HG03135 (cell line): ENCODE results near the gene CD99L2.
"Not testable (repeated sequence)": the region's sequence is repeated elsewhere in the genome, so short reads cannot be mapped to it uniquely, and the experiment has no call there.

ENCODE experiments used
- ATAC-seq: cut with Tn5 transposase; IDR thresholded peaks from one replicate; pipeline ENCODE4 v1.9.1; 2021; ENCODE audit warnings: mild to moderate bottlenecking, moderate library complexity; ENCODE audit not compliant: unreplicated experiment

CD99L2 gene

GRCh38 chrX:150857453-150857852 is 41.0 kb downstream of the CD99L2 start:
- no peak for ATAC-seq

- ATAC-seq, result no peak
Measured at GRCh38 chrX:150856785-150857184, 41.7 kb downstream of the CD99L2 start.

DNA sequence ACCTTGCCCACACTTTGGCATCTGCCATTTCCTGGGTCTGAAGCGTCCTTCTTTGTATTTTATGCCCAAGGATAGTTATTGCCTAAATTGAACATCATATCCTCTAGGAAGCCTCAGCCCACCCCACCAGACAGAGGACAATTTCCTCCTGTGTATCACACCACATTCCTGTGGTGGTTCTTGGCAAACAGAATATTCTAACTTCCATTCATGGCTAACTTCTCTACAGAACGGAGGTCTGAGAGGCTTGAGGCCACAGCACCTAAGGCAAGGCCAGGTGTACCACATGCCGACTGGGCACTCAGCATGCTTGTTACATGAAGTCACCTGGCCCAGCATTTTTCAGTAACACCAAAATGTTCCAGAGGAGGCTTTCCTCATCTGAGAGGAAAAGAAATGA is 42.4 kb downstream of the CD99L2 start:
- ATAC-seq, result no peak

- ATAC-seq, result no peak
Measured at GRCh38 chrX:150854856-150855255, 43.6 kb downstream of the CD99L2 start.

- ATAC-seq, result no peak
Measured at GRCh38 chrX:150849996-150850720, 48.3 kb downstream of the CD99L2 start.

- ATAC-seq, result no peak
Measured at GRCh38 chrX:150849486-150849885, 49.0 kb downstream of the CD99L2 start.

DNA sequence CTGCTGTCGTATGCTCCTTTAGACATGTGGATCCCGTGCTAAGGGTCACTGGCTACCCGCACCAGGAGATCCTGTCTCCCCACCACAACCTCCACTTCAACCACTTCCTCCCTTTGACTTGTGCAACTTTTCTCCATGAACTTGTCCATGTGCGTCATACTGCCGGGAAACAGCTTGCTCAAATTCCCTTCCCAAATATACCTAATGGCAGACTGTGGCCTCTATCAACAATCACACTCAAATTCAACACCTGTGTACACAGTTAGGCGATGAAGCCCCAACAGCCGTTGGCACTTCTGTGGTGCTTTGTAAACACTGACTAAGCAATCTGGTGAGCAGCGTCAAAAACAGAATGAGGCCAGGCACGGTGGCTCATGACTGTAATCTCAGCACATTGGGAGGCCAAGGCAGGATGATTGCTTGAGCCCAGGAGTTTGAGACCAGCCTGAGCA is 49.5 kb downstream of the CD99L2 start:
- no peak for ATAC-seq

GRCh38 chrX:150847088-150847487 is 51.4 kb downstream of the CD99L2 start:
- no peak for ATAC-seq

DNA sequence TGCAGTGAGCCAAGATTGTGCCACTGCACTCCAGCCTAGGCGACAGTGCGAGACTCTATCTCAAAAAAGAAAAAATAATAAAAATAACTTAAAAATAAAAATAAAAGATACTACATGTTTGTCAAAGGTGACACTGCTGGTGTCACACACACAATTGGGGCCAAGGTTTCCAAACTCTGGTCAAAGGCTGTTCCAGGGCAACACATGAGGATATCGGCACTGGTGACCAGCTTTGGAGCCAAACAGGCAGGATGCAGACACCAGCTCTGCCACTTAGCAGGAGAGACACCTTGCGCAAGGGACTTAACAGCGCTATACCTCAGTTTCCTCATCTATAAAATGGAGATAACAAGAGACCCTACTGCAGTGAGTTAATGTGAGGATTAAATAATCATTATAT is 52.3 kb downstream of the CD99L2 start:
- no peak for ATAC-seq

GRCh38 chrX:150845091-150845490 is 53.4 kb downstream of the CD99L2 start:
- ATAC-seq, result no peak

GRCh38 chrX:150844016-150844415 is 54.5 kb downstream of the CD99L2 start:
- ATAC-seq, result no peak

GRCh38 chrX:150842198-150842685 is 56.2 kb downstream of the CD99L2 start:
- ATAC-seq, result no peak

DNA sequence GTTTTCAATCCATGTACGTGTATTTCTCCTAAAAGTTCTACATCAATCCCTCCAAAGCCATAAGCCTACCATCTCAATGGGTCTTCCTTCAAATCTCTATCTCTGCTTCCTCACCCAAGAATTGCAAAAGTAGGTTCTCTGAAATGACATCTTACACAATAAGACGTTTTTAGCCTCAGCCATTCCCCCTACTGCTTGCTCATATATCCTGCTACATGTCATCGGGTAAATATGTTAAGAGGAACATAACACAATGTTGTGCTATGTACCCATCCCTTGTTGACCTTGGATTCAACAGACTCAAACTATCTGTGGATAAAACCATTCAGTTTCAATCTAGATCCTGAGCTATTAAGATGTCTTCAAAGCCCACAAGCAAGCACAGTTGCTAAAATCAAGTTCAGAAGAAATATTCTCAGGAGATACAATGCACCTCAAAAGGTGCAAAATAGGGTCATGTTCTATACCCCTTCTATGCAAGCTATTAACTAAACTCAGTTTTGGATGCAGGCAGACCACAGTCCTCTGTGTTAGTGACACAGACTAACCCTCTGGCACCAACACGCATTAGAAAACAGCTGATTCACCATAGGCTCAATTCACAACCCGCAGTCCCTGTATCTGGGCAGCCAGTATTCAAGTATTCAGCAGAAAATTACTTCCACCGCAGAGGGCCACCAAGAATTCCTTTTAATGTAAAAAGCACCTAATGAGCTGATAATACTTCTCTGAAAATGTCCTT is 56.8 kb downstream of the CD99L2 start:
- no peak for ATAC-seq

DNA sequence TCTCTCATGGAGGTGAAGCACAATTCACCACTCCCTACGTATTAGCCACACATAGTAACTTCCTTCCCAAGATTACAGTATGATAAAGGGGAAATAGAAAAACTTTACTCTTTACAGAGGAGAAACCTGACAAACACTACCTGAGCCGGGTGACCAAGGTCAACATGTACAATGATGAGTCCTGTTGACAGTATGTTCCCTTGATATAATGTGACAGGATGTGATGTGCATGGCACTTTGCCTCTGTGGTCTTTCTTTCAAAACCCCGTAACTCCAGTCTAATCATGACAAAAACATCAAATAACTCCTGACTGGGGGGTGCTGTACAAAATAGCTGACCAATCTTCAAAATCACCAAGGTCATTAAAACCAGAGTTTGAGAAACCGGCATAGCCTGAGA is 60.6 kb downstream of the CD99L2 start:
- no peak for ATAC-seq

GRCh38 chrX:150834695-150835094 is 63.8 kb downstream of the CD99L2 start:
- no peak for ATAC-seq

GRCh38 chrX:150833454-150834056 is 64.9 kb downstream of the CD99L2 start:
- no peak for ATAC-seq

DNA sequence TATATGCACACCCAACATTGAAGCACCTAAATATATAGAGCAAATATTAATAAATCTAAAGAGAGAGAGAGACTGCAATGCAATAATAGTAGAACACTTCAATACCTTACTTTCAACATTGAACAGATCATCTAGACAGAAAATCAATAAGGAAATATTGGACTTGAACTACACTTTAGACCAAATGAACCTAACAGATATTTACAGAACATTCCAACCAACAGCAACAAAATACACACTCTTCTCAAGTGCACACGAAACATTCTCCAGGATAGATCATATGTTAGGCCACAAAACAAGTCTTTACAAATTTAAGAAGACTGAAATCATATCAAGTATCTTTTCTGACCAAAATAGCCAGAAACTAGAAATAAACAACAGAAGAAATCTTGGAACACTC is 66.6 kb downstream of the CD99L2 start:
- no peak for ATAC-seq

DNA sequence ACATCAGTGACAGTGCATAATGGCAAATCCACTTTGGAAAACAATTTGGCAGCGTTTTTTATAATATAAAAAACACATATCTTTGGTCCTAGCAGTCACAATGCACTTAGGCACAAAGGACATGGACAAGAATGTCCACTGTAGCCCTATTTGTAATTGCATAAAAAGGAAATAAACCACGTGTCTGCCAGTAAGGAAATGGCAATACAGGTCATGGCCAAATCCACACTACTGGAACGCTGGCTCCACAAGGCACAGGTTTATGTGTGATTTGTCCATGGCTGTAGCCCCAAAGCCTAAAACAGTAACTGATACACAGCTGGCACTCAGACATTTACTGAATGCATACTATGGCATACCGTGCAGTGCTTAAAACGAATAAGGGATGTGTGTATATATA is 69.7 kb downstream of the CD99L2 start:
- no peak for ATAC-seq

DNA sequence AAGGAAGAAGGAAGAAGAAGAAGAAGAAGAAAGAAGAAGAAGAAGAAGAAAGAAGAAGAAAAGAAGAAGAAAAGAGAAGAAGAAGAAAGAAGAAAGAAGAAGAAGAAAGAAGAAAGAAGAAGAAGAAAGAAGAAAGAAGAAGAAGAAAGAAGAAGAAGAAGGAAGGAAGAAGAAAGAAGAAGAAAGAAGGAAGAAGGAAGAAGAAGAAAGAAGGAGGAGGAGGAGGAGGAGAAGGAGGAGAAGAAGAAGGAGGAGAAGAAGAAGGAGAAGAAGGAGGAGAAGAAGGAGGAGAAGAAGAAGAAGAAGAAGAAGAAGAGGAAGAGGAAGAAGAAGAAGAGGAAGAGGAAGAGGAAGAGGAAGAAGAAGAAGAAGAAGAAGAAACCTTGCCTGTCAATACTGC is 74.1 kb downstream of the CD99L2 start:
- ATAC-seq, result not testable (repeated sequence)

DNA sequence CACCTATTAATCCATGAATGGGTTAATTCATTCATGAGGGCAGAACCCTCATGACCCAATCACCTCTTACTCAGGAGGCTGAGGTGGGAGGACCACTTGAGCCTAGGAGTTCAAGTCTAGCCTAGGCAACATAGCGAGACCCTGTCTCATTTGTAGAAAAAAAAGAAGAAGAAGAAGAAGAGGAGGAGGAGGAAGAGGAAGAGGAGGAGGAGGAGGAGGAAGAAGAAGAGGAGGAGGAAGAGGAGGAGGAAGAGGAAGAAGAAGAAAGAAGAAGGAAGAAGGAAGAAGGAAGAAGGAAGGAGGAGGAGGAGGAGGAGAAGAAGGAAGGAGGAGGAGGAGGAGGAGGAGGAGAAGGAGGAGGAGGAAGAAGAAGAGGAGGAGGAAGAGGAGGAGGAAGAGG is 74.6 kb downstream of the CD99L2 start:
- not testable (repeated sequence) for ATAC-seq

GRCh38 chrX:150821971-150822370 is 76.5 kb downstream of the CD99L2 start:
- ATAC-seq, result no peak

GRCh38 chrX:150813922-150814321 is 84.5 kb downstream of the CD99L2 start:
- ATAC-seq, result no peak
